ENCODE data around the gene EXOC3L4. TPM values are rescaled to one million over a fixed set of nuclear protein-coding genes. Genes with fewer than 3 reads are reported as not detected.
A peak's percentile ranks its signal among the peaks of the same experiment; 100 is the strongest.

The EXOC3L4 gene
- polyA plus RNA-seq, 2 of the 4 experiments (the other 2 are of a cell fraction): 1.5 to 4.3 TPM

GRCh38 chr14:103103461-103104388, 9.2 kb downstream of the EXOC3L4 start (continued):
- TF ChIP-seq TP53 (CRISPR knock-in tag; IDR thresholded peaks at IDR 0.05): no peak
- peak; percentile 64; the same call in 1 of the 2 replicates for TF ChIP-seq GATA3 (IDR thresholded peaks at IDR 0.05; ENCODE audit: borderline replicate concordance)
- no peak for TF ChIP-seq KDM5A (IDR thresholded peaks at IDR 0.05)
- no peak for TF ChIP-seq HMGXB4 (CRISPR knock-in tag; IDR thresholded peaks at IDR 0.05; ENCODE audit: borderline replicate concordance)
- no peak for TF ChIP-seq FOSB (CRISPR knock-in tag; IDR thresholded peaks at IDR 0.05)
- no peak for TF ChIP-seq ZSCAN20 (CRISPR knock-in tag; IDR thresholded peaks at IDR 0.05)
- TF ChIP-seq HOXB13 (CRISPR knock-in tag; IDR thresholded peaks at IDR 0.05; ENCODE audit: low read depth): no peak
- peak; percentile 32; the same call in 2 of the 3 replicates for TF ChIP-seq SMC3 (IDR thresholded peaks at IDR 0.05)
- TF ChIP-seq POLR2A (IDR thresholded peaks at IDR 0.05; ENCODE audit: low read length): peak; percentile 66
- TF ChIP-seq TFCP2L1 (CRISPR knock-in tag; IDR thresholded peaks at IDR 0.05): no peak
- peak; percentile 40; the same call in 1 of the 2 replicates for TF ChIP-seq E2F6 (IDR thresholded peaks at IDR 0.05; ENCODE audit: borderline replicate concordance, low read depth)
- TF ChIP-seq EHMT2 (IDR thresholded peaks at IDR 0.05; ENCODE audit: low read depth): no peak
- TF ChIP-seq RARB (CRISPR knock-in tag; IDR thresholded peaks at IDR 0.05): no peak
- no peak for TF ChIP-seq ZFP36 (IDR thresholded peaks at IDR 0.05; ENCODE audit: borderline replicate concordance, partially characterized antibody)
- no peak for TF ChIP-seq BHLHE40 (IDR thresholded peaks at IDR 0.05; ENCODE audit: low read depth, low read length)
- no peak for TF ChIP-seq NPAS2 (CRISPR knock-in tag; IDR thresholded peaks at IDR 0.05; ENCODE audit: borderline replicate concordance)
- no peak for TF ChIP-seq ELK1 (IDR thresholded peaks at IDR 0.05; ENCODE audit: low read depth, low read length)
- no peak for TF ChIP-seq REST (IDR thresholded peaks at IDR 0.05)
- TF ChIP-seq RAD21 (conservative IDR thresholded peaks at IDR 0.05 in 1 of 2, IDR thresholded peaks at IDR 0.05 in 1 of 2): peak in 1 of 2 experiments; percentile 34; a peak in 1 of 5 replicates
- TF ChIP-seq POLR2AphosphoS2 (conservative IDR thresholded peaks at IDR 0.05; ENCODE audit: low read length): no peak
- no peak for TF ChIP-seq RNF2 (IDR thresholded peaks at IDR 0.05; ENCODE audit: borderline replicate concordance, low read depth)
- TF ChIP-seq CHD4 (IDR thresholded peaks at IDR 0.05; ENCODE audit: borderline replicate concordance): no peak
- TF ChIP-seq JUNB (IDR thresholded peaks at IDR 0.05): no peak
- TF ChIP-seq PHF8 (IDR thresholded peaks at IDR 0.05; ENCODE audit: borderline replicate concordance, low read depth): peak; percentile 32; the same call in 1 of the 2 replicates
- no peak for TF ChIP-seq NFE2L2 (conservative IDR thresholded peaks at IDR 0.05; ENCODE audit: low read length)
